Keratinocyte (primary cell): Measurements from ENCODE around the gene ZNF493.

Source experiments
- CTCF ChIP-seq, 3 experiments: IDR thresholded peaks in 1 of 3; conservative IDR thresholded peaks in 1 of 3; optimal IDR thresholded peaks in 1 of 3; 2 replicates in 2 of 3; 3 replicates in 1 of 3; pipeline versions ENCODE3 to v1.5.1; 2011; ENCODE audit warnings: low read length in 3 of 3, mild to moderate bottlenecking in 3 of 3, moderate library complexity in 2 of 3, control low read depth in 1 of 3, inconsistent platforms in 1 of 3; ENCODE audit not compliant: insufficient read depth in 2 of 3; ENCODE audit errors: extremely low read depth in 1 of 3
- EZH2 ChIP-seq: IDR thresholded peaks from one replicate; pipeline ENCODE4 v1.6.1; 2012; ENCODE audit warnings: inconsistent platforms, mild to moderate bottlenecking, low read length, moderate library complexity

- TF ChIP-seq CTCF (optimal IDR thresholded peaks at IDR 0.05 in 1 of 3, IDR thresholded peaks at IDR 0.05 in 1 of 3, conservative IDR thresholded peaks at IDR 0.05 in 1 of 3; ENCODE audit: extremely low read depth in 1 of 3, insufficient read depth in 2 of 3, low read length in 3 of 3): no peak
- no peak for TF ChIP-seq EZH2
Measured at GRCh38 chr19:21460686-21461085, 63.8 kb downstream of the ZNF493 start.
